ENCODE data around the gene CDKAL1.

CDKAL1 gene

DNA sequence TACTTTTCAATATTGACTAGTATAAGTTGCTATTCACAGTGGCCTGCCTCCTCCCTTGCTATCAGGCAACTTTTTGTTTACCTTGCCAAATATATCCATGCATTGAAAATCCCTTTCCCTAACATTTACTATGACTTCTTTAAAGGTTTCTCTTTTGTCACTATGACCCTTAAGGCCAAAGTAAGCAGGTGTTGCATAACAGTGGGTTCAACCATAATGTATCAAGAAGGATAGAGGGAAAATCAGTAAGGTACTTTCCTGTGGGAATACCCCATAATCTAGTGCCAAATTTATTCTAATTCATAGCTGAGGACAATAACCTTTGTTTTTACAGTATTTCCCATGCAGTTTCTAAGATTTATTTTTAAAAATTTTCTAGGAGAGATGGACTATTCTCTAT is 527.6 kb downstream of the CDKAL1 start:
- DNase-seq (ENCODE audit: insufficient read length, low spot score): no peak
- no peak for FAIRE-seq
- TF ChIP-seq SPI1 (IDR thresholded peaks at IDR 0.05; ENCODE audit: low read depth, low read length): no peak
- no peak for TF ChIP-seq PAX5 (IDR thresholded peaks at IDR 0.05; ENCODE audit: insufficient read depth, low read length, severe bottlenecking)
- TF ChIP-seq TAF1 (IDR thresholded peaks at IDR 0.05; ENCODE audit: low read depth, low read length): no peak
- no peak for TF ChIP-seq POLR2A (IDR thresholded peaks at IDR 0.05; ENCODE audit: low read depth, low read length)
- TF ChIP-seq POU2F2 (IDR thresholded peaks at IDR 0.05; ENCODE audit: low read depth, low read length): no peak
- TF ChIP-seq POLR2AphosphoS5 (IDR thresholded peaks at IDR 0.05; ENCODE audit: low read depth, low read length): no peak

DNA sequence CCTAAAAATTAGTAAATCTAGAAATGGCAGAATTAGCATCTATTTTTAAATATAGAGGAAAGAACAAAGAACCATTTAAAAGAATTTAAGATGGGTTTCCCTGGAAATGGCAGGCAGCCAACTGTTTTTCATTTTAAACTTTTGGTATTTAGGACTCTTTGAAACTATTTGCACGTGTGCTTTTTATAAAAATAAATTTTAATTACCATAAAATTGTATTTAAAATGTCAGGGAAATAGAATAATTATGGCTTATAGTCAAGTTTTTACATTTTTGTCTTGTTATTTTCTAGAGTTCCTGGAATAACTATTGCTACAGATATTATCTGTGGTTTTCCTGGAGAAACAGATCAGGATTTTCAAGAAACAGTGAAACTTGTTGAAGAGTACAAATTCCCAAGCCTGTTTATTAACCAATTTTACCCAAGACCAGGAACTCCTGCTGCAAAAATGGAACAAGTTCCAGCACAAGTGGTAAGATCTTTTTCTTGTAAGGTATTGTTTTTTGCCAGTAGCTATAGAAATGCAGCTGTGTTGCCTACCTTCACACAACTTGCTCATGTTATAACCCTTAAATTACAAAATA is 530.6 kb downstream of the CDKAL1 start:
- no peak for DNase-seq (ENCODE audit: insufficient read length, low spot score)
- TF ChIP-seq POLR2A (IDR thresholded peaks at IDR 0.05; ENCODE audit: low read depth, low read length) (no peak), PAX5 (IDR thresholded peaks at IDR 0.05; ENCODE audit: insufficient read depth, low read length, severe bottlenecking) (no peak), POLR2AphosphoS5 (IDR thresholded peaks at IDR 0.05; ENCODE audit: low read depth, low read length) (no peak), TAF1 (IDR thresholded peaks at IDR 0.05; ENCODE audit: low read depth, low read length) (no peak), SPI1 (IDR thresholded peaks at IDR 0.05; ENCODE audit: low read depth, low read length) (no peak), POU2F2 (IDR thresholded peaks at IDR 0.05; ENCODE audit: low read depth, low read length) (no peak)
- FAIRE-seq: no peak

DNA sequence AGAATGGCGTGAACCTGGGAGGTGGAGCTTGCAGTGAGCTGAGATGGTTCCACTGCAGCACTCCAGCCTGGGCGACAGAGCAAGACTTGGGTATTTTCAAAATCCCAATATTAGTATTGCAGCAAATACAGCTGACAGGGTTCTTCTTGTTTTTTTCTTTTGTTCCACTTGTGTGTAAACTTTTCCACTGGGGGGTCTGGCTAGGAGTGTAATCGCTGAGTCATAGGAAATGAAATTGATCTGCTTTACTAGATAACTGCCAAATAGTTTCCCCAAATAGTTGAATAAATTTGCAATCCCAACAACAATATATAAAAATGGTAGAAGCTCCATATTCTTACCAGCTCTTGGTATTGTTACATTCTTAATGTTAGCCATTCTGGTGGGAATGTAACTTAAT is 533.3 kb downstream of the CDKAL1 start:
- no peak for DNase-seq (ENCODE audit: insufficient read length, low spot score)
- no peak for TF ChIP-seq PAX5 (IDR thresholded peaks at IDR 0.05; ENCODE audit: insufficient read depth, low read length, severe bottlenecking)
- TF ChIP-seq POLR2AphosphoS5 (IDR thresholded peaks at IDR 0.05; ENCODE audit: low read depth, low read length): no peak
- TF ChIP-seq SPI1 (IDR thresholded peaks at IDR 0.05; ENCODE audit: low read depth, low read length): no peak
- no peak for TF ChIP-seq POU2F2 (IDR thresholded peaks at IDR 0.05; ENCODE audit: low read depth, low read length)
- TF ChIP-seq POLR2A (IDR thresholded peaks at IDR 0.05; ENCODE audit: low read depth, low read length): no peak
- no peak for TF ChIP-seq TAF1 (IDR thresholded peaks at IDR 0.05; ENCODE audit: low read depth, low read length)
- FAIRE-seq: no peak

DNA sequence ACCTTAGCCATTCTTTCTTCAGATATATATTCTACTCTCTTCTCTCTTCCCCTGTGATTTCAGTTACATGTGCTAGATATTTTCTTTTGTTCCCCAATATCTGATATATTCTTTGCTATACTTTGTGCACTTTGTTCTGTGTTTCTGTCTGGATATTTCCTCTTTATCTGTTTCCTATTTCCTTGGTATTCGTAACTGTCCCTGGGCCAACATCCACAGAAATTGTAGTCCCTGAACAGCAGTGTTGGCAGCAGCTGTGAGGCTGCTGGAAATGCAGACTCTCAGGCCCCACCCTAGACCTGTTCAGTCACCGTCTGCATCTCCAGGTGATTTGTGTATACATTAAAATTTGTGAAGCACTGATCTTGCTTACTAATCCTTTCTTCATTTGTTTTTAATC is 536.4 kb downstream of the CDKAL1 start:
- TF ChIP-seq TAF1 (IDR thresholded peaks at IDR 0.05; ENCODE audit: low read depth, low read length) (no peak), PAX5 (IDR thresholded peaks at IDR 0.05; ENCODE audit: insufficient read depth, low read length, severe bottlenecking) (no peak), SPI1 (IDR thresholded peaks at IDR 0.05; ENCODE audit: low read depth, low read length) (no peak), POU2F2 (IDR thresholded peaks at IDR 0.05; ENCODE audit: low read depth, low read length) (no peak), POLR2A (IDR thresholded peaks at IDR 0.05; ENCODE audit: low read depth, low read length) (no peak), POLR2AphosphoS5 (IDR thresholded peaks at IDR 0.05; ENCODE audit: low read depth, low read length) (no peak)
- DNase-seq (ENCODE audit: insufficient read length, low spot score): no peak
- no peak for FAIRE-seq

DNA sequence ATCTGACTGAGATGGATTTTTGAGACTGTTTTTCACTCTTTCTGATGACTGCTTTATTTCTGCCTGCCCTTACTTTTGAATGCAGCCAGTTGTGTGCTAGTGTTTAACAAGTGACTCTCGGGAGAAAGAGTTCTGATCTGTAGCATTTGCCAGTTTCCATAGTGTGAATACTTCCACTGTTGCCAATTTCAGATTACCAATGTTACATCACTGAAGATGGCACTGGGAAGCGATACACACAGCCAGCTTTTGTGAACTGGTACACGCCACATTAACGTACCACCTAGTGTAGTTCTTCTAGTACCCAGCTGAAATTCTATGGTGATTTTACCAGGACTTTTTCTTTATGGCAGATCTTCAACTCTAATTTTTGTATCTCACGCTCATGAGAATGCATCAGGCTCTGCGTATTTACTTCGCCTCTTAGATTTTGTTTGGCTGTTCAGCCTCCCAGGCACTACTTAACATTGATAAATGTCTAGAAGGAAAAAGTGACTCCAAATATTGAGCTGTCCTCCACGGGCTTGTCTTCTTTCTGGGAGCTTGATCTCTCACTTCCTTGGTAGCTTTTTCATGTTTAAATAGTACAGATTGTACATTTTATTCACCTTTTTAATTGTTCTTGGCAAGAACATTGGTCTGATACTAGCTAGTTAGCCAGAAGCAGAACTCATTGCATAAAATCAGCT is 537.7 kb downstream of the CDKAL1 start:
- DNase-seq (ENCODE audit: insufficient read length, low spot score) (no peak), FAIRE-seq (no peak)
- TF ChIP-seq POLR2AphosphoS5 (IDR thresholded peaks at IDR 0.05; ENCODE audit: low read depth, low read length) (no peak), TAF1 (IDR thresholded peaks at IDR 0.05; ENCODE audit: low read depth, low read length) (no peak), PAX5 (IDR thresholded peaks at IDR 0.05; ENCODE audit: insufficient read depth, low read length, severe bottlenecking) (no peak), POLR2A (IDR thresholded peaks at IDR 0.05; ENCODE audit: low read depth, low read length) (no peak), POU2F2 (IDR thresholded peaks at IDR 0.05; ENCODE audit: low read depth, low read length) (no peak), SPI1 (IDR thresholded peaks at IDR 0.05; ENCODE audit: low read depth, low read length) (no peak)

- FAIRE-seq (no peak), DNase-seq (ENCODE audit: insufficient read length, low spot score) (no peak)
- TF ChIP-seq POLR2AphosphoS5 (IDR thresholded peaks at IDR 0.05; ENCODE audit: low read depth, low read length) (no peak), TAF1 (IDR thresholded peaks at IDR 0.05; ENCODE audit: low read depth, low read length) (no peak), SPI1 (IDR thresholded peaks at IDR 0.05; ENCODE audit: low read depth, low read length) (no peak), POLR2A (IDR thresholded peaks at IDR 0.05; ENCODE audit: low read depth, low read length) (no peak), PAX5 (IDR thresholded peaks at IDR 0.05; ENCODE audit: insufficient read depth, low read length, severe bottlenecking) (no peak), POU2F2 (IDR thresholded peaks at IDR 0.05; ENCODE audit: low read depth, low read length) (no peak)
Measured at GRCh38 chr6:21073318-21073839, 539.1 kb downstream of the CDKAL1 start.

- DNase-seq (ENCODE audit: insufficient read length, low spot score) (no peak), FAIRE-seq (no peak)
- TF ChIP-seq POU2F2 (IDR thresholded peaks at IDR 0.05; ENCODE audit: low read depth, low read length) (no peak), POLR2A (IDR thresholded peaks at IDR 0.05; ENCODE audit: low read depth, low read length) (no peak), PAX5 (IDR thresholded peaks at IDR 0.05; ENCODE audit: insufficient read depth, low read length, severe bottlenecking) (no peak), POLR2AphosphoS5 (IDR thresholded peaks at IDR 0.05; ENCODE audit: low read depth, low read length) (no peak), SPI1 (IDR thresholded peaks at IDR 0.05; ENCODE audit: low read depth, low read length) (no peak), TAF1 (IDR thresholded peaks at IDR 0.05; ENCODE audit: low read depth, low read length) (no peak)
Measured at GRCh38 chr6:21074484-21074883, 540.2 kb downstream of the CDKAL1 start.

DNA sequence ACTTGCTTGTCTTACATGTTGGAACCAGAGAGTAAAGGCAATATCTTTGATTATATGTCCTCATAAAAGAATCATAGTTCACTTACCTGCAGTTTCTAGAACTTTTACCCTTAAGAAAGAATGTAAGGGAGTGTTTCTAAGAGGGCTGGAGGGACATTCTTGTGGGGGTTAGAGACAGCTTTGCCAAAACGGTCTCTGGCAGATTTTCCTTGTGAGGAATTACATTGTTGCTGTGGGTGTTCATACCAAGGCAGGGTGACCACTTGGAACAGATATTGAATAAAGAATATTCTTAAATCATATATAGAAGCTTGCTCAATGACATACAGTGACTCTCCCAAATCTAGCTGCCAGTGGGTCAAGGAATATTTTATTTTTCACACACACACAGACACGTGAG is 541.7 kb downstream of the CDKAL1 start:
- TF ChIP-seq POLR2A (IDR thresholded peaks at IDR 0.05; ENCODE audit: low read depth, low read length): no peak
- no peak for TF ChIP-seq POU2F2 (IDR thresholded peaks at IDR 0.05; ENCODE audit: low read depth, low read length)
- no peak for TF ChIP-seq POLR2AphosphoS5 (IDR thresholded peaks at IDR 0.05; ENCODE audit: low read depth, low read length)
- no peak for TF ChIP-seq PAX5 (IDR thresholded peaks at IDR 0.05; ENCODE audit: insufficient read depth, low read length, severe bottlenecking)
- TF ChIP-seq TAF1 (IDR thresholded peaks at IDR 0.05; ENCODE audit: low read depth, low read length): no peak
- no peak for TF ChIP-seq SPI1 (IDR thresholded peaks at IDR 0.05; ENCODE audit: low read depth, low read length)
- DNase-seq (ENCODE audit: insufficient read length, low spot score): no peak
- no peak for FAIRE-seq

GRCh38 chr6:21078497-21078896 is 544.2 kb downstream of the CDKAL1 start:
- DNase-seq (ENCODE audit: insufficient read length, low spot score) (no peak), FAIRE-seq (no peak)
- TF ChIP-seq TAF1 (IDR thresholded peaks at IDR 0.05; ENCODE audit: low read depth, low read length) (no peak), POU2F2 (IDR thresholded peaks at IDR 0.05; ENCODE audit: low read depth, low read length) (no peak), PAX5 (IDR thresholded peaks at IDR 0.05; ENCODE audit: insufficient read depth, low read length, severe bottlenecking) (no peak), SPI1 (IDR thresholded peaks at IDR 0.05; ENCODE audit: low read depth, low read length) (no peak), POLR2AphosphoS5 (IDR thresholded peaks at IDR 0.05; ENCODE audit: low read depth, low read length) (no peak), POLR2A (IDR thresholded peaks at IDR 0.05; ENCODE audit: low read depth, low read length) (no peak)
